Endothelial cell (in vitro differentiated cells): ENCODE results near the gene PARD3. TPM values are rescaled to one million over a fixed set of nuclear protein-coding genes. Genes with fewer than 3 reads are reported as not detected.

Source experiments
- DNase-seq: peaks from one replicate; pipeline ENCODE4 v3.0.0; 2021; ENCODE audit warnings: low spot score
- H3K27ac Mint-ChIP-seq: one replicate; pipeline ENCODE4 v1.8.0; 2021; ENCODE audit warnings: mixed read lengths, inconsistent platforms; ENCODE audit not compliant: unreplicated experiment
- H3K27me3 Mint-ChIP-seq: one replicate; pipeline ENCODE4 v1.8.0; 2021; ENCODE audit warnings: mild to moderate bottlenecking, moderate library complexity, mixed read lengths, inconsistent platforms; ENCODE audit not compliant: unreplicated experiment
- H3K36me3 Mint-ChIP-seq: one replicate; pipeline ENCODE4 v1.8.0; 2021; ENCODE audit warnings: mild to moderate bottlenecking, low read depth, mixed read lengths, inconsistent platforms; ENCODE audit not compliant: unreplicated experiment
- H3K4me1 Mint-ChIP-seq: one replicate; pipeline ENCODE4 v1.8.0; 2021; ENCODE audit warnings: mild to moderate bottlenecking, mixed read lengths, inconsistent platforms; ENCODE audit not compliant: unreplicated experiment
- H3K4me3 Mint-ChIP-seq: one replicate; pipeline ENCODE4 v1.8.0; 2021; ENCODE audit warnings: mild to moderate bottlenecking, mixed read lengths, inconsistent platforms; ENCODE audit not compliant: unreplicated experiment
- H3K9me3 Mint-ChIP-seq: one replicate; pipeline ENCODE4 v1.8.0; 2021; ENCODE audit warnings: mixed read lengths, inconsistent platforms; ENCODE audit not compliant: unreplicated experiment
- total RNA-seq: library from RNA; stranded (reverse); fragmentation: NEBNext Ultra II Directional; extraction: Animal tissue kit (Norgen Biotek cat#: 25700); gene quantifications from one replicate; pipeline ENCODE4 v1.2.1, GENCODE V29; 2021; ENCODE audit not compliant: unreplicated experiment
- TF ChIP-seq, protein P1 (sequence below): fragments of 200-600 bp; sonication (generic); IDR thresholded peaks from one replicate; pipeline ENCODE4 v1.5.0; 2021; ENCODE audit warnings: antibody characterized with exemption; ENCODE audit not compliant: unreplicated experiment

PARD3 gene
- total RNA-seq, 1 donor from 2014 or later: 35.2 TPM

DNA sequence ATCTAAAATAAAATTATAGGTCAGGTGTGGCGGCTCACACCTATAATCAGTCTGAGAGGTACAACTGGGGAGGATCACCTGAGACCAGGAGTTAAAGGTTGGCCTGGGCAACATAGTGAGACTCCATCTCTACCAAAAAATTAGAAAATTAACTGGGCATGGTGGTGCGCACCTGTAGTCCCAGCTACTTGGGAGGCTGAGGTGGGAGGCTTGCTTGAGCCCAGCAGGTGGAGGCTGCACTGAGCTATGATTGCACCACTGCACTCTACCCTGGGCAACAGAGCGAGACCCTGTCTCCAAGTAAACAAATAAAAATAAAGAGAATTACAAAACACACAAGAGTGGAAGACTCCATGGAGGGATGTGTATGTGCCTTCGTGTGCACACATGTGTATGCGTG lies 171.5 kb downstream of the PARD3 start:
- H3K9me3 Mint-ChIP-seq: no peaks in the 10 kb centered on the region
- H3K4me3 Mint-ChIP-seq: no peak overlapping the region
- H3K27ac Mint-ChIP-seq: no peak overlapping the region
- no peak for DNase-seq
- peaks cover 15% of the 10 kb centered on the region for H3K4me1 Mint-ChIP-seq
- H3K27me3 Mint-ChIP-seq: peaks cover 1% of the 10 kb centered on the region
- TF ChIP-seq, protein P1, sequence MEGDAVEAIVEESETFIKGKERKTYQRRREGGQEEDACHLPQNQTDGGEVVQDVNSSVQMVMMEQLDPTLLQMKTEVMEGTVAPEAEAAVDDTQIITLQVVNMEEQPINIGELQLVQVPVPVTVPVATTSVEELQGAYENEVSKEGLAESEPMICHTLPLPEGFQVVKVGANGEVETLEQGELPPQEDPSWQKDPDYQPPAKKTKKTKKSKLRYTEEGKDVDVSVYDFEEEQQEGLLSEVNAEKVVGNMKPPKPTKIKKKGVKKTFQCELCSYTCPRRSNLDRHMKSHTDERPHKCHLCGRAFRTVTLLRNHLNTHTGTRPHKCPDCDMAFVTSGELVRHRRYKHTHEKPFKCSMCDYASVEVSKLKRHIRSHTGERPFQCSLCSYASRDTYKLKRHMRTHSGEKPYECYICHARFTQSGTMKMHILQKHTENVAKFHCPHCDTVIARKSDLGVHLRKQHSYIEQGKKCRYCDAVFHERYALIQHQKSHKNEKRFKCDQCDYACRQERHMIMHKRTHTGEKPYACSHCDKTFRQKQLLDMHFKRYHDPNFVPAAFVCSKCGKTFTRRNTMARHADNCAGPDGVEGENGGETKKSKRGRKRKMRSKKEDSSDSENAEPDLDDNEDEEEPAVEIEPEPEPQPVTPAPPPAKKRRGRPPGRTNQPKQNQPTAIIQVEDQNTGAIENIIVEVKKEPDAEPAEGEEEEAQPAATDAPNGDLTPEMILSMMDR: no peak
- no peaks in the 10 kb centered on the region for H3K36me3 Mint-ChIP-seq

GRCh38 chr10:34641913-34642558 lies 173.1 kb downstream of the PARD3 start:
- no peak for DNase-seq
- TF ChIP-seq, protein P1: no peak
- Mint-ChIP-seq H3K4me1 (peaks cover 29% of the 10 kb centered on the region), H3K27me3 (peaks cover 1% of the 10 kb centered on the region), H3K4me3 (no peak overlapping the region), H3K36me3 (no peaks in the 10 kb centered on the region), H3K27ac (no peak overlapping the region), H3K9me3 (no peaks in the 10 kb centered on the region)

GRCh38 chr10:34641147-34641912 lies 173.8 kb downstream of the PARD3 start:
- TF ChIP-seq, protein P1: no peak
- Mint-ChIP-seq H3K27ac (no peak overlapping the region), H3K9me3 (no peaks in the 10 kb centered on the region), H3K4me1 (peaks cover 36% of the 10 kb centered on the region), H3K36me3 (no peaks in the 10 kb centered on the region), H3K27me3 (peaks cover 3% of the 10 kb centered on the region), H3K4me3 (no peak overlapping the region)
- no peak for DNase-seq

- peak; percentile 84 for DNase-seq
- H3K27ac Mint-ChIP-seq: peak overlapping the region; percentile 70
- peaks cover 4% of the 10 kb centered on the region for H3K27me3 Mint-ChIP-seq
- H3K36me3 Mint-ChIP-seq: no peaks in the 10 kb centered on the region
- H3K4me1 Mint-ChIP-seq: peaks cover 58% of the 10 kb centered on the region
- TF ChIP-seq, protein P1: peak; percentile 93
- H3K4me3 Mint-ChIP-seq: no peak overlapping the region
- H3K9me3 Mint-ChIP-seq: no peaks in the 10 kb centered on the region
Measured at GRCh38 chr10:34638406-34639054, 176.6 kb downstream of the PARD3 start.
